BLaER1 treated with 17β-estradiol and CSF1 and Interleukin-3, amounts not matched to agents 10 nM and 100 nM (cell line): ENCODE data around the gene TP53I13.
"Not testable (repeated sequence)": the region's sequence is repeated elsewhere in the genome, so short reads cannot be mapped to it uniquely, and the experiment has no call there.

Experiments
- H3K27ac ChIP-seq, 11 experiments: shearing (Covaris generic); formaldehyde crosslinking; 2 replicates each; pipeline ENCODE4 v1.8.1; 2022
- H3K27me3 ChIP-seq, 11 experiments: shearing (Covaris generic); formaldehyde crosslinking; 2 replicates each; pipeline ENCODE4 v1.8.1; 2022
- H3K36me3 ChIP-seq, 11 experiments: shearing (Covaris generic); formaldehyde crosslinking; 2 replicates each; pipeline ENCODE4 v1.8.1; 2022
- H3K4me1 ChIP-seq, 10 experiments: shearing (Covaris generic); formaldehyde crosslinking; 2 replicates each; pipeline ENCODE4 v1.8.1; 2022
- H3K4me2 ChIP-seq, 11 experiments: shearing (Covaris generic); formaldehyde crosslinking; 2 replicates each; pipeline ENCODE4 v1.8.1; 2022
- H3K4me3 ChIP-seq, 10 experiments: shearing (Covaris generic); formaldehyde crosslinking; 2 replicates each; pipeline ENCODE4 v1.8.1; 2022
- H3K9ac ChIP-seq, 11 experiments: shearing (Covaris generic); formaldehyde crosslinking; 2 replicates each; pipeline ENCODE4 v1.8.1; 2022
- H3K9me3 ChIP-seq, 11 experiments: shearing (Covaris generic); formaldehyde crosslinking; replicated peaks in 1 of 11; 2 replicates each; pipeline ENCODE4 v1.8.1; 2022
- H4K20me1 ChIP-seq, 11 experiments: shearing (Covaris generic); formaldehyde crosslinking; 2 replicates each; pipeline ENCODE4 v1.8.1; 2022
- Cebpa-rat ChIP-seq, 11 experiments: shearing (Covaris generic); IDR thresholded peaks; 2 replicates each; pipeline ENCODE4 v1.8.1; 2022

Gene TP53I13

DNA sequence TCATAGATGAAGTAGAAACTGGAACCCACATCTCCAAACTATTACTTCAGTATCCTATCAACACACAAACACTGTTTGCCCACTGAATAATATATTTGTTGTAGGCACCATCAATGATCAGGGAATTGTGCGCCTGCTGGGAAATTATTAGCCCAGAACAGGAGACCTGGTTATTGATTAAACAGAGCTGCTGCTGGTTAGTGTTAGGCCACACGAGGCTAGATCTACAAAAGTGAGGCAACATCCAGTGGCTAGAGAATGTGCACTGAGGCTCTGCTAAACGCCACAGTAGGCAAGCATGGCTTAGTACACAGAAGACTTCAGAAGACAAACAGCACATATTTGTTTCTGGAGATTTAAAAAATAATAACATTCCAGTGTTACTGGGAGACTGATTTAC lies 12.7 kb upstream of the TP53I13 start:
- Histone ChIP-seq H3K4me3 (no peak overlapping the region), H3K9me3 (peaks cover 0 to 10% (median 0%) of the 10 kb centered on the region in 11 experiments; a peak in 3 of 22 replicates), H3K4me2 (no peak overlapping the region), H3K27ac (no peak overlapping the region), H3K27me3 (no peaks in the 10 kb centered on the region), H3K9ac (no peak overlapping the region), H3K4me1 (peaks cover 19 to 42% (median 38%) of the 10 kb centered on the region in 10 experiments), H4K20me1 (no peaks in the 10 kb centered on the region), H3K36me3 (peaks cover 0 to 21% (median 11%) of the 10 kb centered on the region in 11 experiments; a peak in 16 of 22 replicates)
- no peak for TF ChIP-seq Cebpa-rat (IDR thresholded peaks at IDR 0.05)

DNA sequence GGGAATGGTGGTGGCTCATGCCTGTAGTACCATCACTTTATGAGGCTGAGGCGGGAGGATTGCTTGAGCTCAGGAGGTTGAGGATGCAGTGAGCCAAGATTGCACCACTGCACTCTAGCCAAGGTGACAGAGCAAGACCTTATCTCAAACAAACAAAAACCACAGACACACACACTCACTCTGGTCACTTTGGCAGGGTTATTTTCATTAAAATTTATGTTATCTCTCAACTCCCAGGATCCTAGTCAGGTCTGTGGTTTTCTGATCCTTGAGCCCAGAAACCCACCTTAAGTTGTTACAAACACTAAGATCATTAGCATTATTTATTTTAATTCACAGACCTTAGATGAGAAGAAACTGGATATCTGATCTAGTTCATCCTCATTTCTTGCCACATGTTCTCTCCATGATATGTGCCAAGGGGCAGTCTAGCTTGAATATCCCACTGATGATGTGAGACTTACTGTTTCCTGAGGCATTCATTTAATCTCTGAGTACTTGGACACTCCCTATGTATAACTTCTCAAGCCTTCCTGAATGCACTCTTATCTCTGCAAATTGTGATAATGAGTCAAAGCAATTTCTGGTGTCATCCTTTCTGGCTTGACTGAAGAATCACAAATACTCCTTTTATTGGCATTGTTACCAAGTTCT lies 11.3 kb upstream of the TP53I13 start:
- H3K4me1 ChIP-seq: peaks cover 32 to 56% (median 52%) of the 10 kb centered on the region in 10 experiments
- peaks cover 0 to 8% (median 0%) of the 10 kb centered on the region in 11 experiments; a peak in 2 of 22 replicates for H4K20me1 ChIP-seq
- no peaks in the 10 kb centered on the region for H3K9me3 ChIP-seq
- H3K9ac ChIP-seq: no peak overlapping the region
- TF ChIP-seq Cebpa-rat (IDR thresholded peaks at IDR 0.05): no peak
- H3K36me3 ChIP-seq: peaks cover 0 to 10% (median 0%) of the 10 kb centered on the region in 11 experiments; a peak in 6 of 22 replicates
- no peaks in the 10 kb centered on the region for H3K27me3 ChIP-seq
- H3K4me2 ChIP-seq: peak overlapping the region in 6 of 11 experiments; percentile 94 to 100 (median 96); a peak in 8 of 22 replicates
- H3K4me3 ChIP-seq: no peak overlapping the region
- peak overlapping the region in 1 of 11 experiments; percentile 89; a peak in 1 of 22 replicates for H3K27ac ChIP-seq

DNA sequence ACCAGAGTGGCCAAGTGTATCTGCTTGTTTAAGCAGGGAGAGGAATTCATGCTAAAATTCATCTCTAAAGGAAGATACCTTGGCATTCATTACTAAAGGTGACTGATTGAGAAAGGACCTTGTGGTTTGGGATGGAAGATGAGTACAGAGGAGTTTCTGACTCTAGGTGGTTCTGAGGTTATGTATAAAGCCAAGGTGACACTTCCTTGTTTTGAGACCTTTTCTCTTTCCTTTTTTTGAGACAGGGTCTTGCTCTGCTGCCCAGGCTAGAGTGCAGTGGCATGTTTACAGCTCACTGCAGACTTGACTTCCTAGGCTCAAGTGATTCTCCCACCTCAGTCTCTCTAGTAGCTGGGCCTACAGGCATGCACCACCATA lies 10.8 kb upstream of the TP53I13 start:
- no peaks in the 10 kb centered on the region for H3K9me3 ChIP-seq
- peaks cover 0 to 14% (median 0%) of the 10 kb centered on the region in 11 experiments; a peak in 2 of 22 replicates for H4K20me1 ChIP-seq
- peaks cover 0 to 15% (median 0%) of the 10 kb centered on the region in 11 experiments; a peak in 6 of 22 replicates for H3K36me3 ChIP-seq
- H3K4me3 ChIP-seq: no peak overlapping the region
- no peaks in the 10 kb centered on the region for H3K27me3 ChIP-seq
- peak overlapping the region in 3 of 11 experiments; percentile 16 to 89 (median 37); a peak in 4 of 22 replicates for H3K27ac ChIP-seq
- TF ChIP-seq Cebpa-rat (IDR thresholded peaks at IDR 0.05): no peak
- H3K4me1 ChIP-seq: peaks cover 38 to 61% (median 57%) of the 10 kb centered on the region in 10 experiments
- H3K9ac ChIP-seq: no peak overlapping the region
- peak overlapping the region in 7 of 11 experiments; percentile 34 to 100 (median 96); a peak in 13 of 22 replicates for H3K4me2 ChIP-seq

DNA sequence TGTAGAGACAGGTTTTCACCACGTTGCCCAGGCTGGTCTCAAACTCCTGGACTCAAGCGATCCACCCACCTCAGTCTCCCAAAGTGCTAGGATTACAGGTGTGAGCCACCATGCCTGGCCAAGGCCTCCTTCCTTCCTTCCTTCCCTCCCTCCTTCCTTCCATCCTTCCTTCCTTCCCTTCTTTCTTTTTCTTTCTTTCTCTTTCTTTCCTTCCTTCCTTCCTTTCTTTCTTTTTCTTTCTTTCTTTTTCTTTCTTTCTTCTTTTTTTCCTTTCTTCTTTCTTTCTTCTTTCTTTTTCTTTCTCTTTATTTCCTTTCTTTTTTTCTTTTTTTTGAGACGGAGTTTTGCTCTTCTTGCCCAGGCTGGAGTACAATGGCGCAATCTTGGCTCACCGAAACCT lies 10.4 kb upstream of the TP53I13 start:
- H3K9me3 ChIP-seq, H3K27me3 ChIP-seq, H3K4me3 ChIP-seq, H3K9ac ChIP-seq: not testable (repeated sequence)
- H3K36me3 ChIP-seq: peaks cover 0 to 20% (median 0%) of the 10 kb centered on the region in 11 experiments; a peak in 6 of 22 replicates
- peaks cover 0 to 16% (median 0%) of the 10 kb centered on the region in 11 experiments; a peak in 2 of 22 replicates for H4K20me1 ChIP-seq
- peak overlapping the region in 7 of 11 experiments; percentile 34 to 100 (median 96); a peak in 13 of 22 replicates for H3K4me2 ChIP-seq
- H3K27ac ChIP-seq: peak overlapping the region in 4 of 11 experiments; percentile 16 to 89 (median 82); a peak in 4 of 22 replicates
- H3K4me1 ChIP-seq: peaks cover 42 to 65% (median 61%) of the 10 kb centered on the region in 10 experiments

DNA sequence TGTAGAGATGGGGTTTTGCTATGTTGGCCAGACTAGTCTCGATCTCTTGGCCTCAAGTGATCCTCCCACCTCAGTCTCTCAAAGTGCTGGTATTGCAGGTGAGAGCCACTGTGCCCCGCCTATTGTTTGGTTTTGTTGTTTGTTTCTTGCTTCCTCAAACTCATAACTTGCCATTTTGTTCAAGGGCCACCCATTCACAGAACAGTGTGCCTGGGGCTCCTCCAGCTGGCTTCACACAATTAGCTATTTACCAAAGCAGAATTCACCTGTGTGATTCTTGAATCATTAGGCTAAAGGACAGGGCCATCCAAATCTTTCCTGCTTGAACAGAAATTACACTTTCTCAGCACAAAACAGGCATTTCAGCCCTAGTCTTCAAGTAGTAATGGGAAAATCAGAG lies 8.9 kb upstream of the TP53I13 start:
- Histone ChIP-seq H3K4me2 (peak overlapping the region; percentile 94 to 100 (median 96)), H3K4me1 (peaks cover 57 to 80% (median 76%) of the 10 kb centered on the region in 10 experiments), H3K9me3 (no peaks in the 10 kb centered on the region), H3K27me3 (no peaks in the 10 kb centered on the region), H3K36me3 (peaks cover 0 to 22% (median 0%) of the 10 kb centered on the region in 11 experiments; a peak in 6 of 22 replicates), H3K4me3 (peak overlapping the region in 8 of 10 experiments; percentile 14 to 48 (median 38); a peak in 9 of 20 replicates), H3K9ac (peak overlapping the region; percentile 67 to 76 (median 71); a peak in 19 of 22 replicates), H3K27ac (peak overlapping the region; percentile 71 to 89 (median 82); a peak in 21 of 22 replicates), H4K20me1 (peaks cover 0 to 25% (median 5%) of the 10 kb centered on the region in 11 experiments; a peak in 7 of 22 replicates)
- TF ChIP-seq Cebpa-rat (IDR thresholded peaks at IDR 0.05): no peak

DNA sequence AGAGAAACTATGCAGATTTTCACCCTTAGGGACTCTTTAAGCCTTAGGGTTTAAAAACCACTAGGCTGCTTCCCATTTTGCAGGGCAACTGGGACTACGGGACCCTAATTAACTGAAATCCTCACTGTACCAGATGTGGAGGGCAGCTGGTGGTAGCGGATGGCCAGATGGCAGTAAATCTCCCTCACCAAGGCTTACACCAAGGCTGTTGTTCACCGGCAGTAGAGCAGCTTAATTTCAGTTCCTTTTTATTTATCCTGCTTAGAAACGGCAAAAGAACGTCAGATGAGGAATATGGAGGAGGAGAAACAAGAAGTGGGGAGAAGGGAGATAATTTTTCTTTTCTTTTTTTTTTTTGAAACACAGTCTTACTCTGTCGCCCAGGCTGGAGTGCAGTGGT lies 8.2 kb upstream of the TP53I13 start:
- no peak for TF ChIP-seq Cebpa-rat (IDR thresholded peaks at IDR 0.05)
- Histone ChIP-seq H3K9ac (peak overlapping the region; percentile 67 to 76 (median 71)), H3K4me1 (peaks cover 64 to 87% (median 83%) of the 10 kb centered on the region in 10 experiments), H3K9me3 (no peaks in the 10 kb centered on the region), H3K4me2 (peak overlapping the region; percentile 94 to 100 (median 96)), H3K27ac (peak overlapping the region; percentile 71 to 89 (median 82); a peak in 21 of 22 replicates), H3K36me3 (peaks cover 0 to 22% (median 0%) of the 10 kb centered on the region in 11 experiments; a peak in 6 of 22 replicates), H3K27me3 (no peaks in the 10 kb centered on the region), H3K4me3 (peak overlapping the region; percentile 15 to 55 (median 43); a peak in 17 of 20 replicates), H4K20me1 (peaks cover 0 to 32% (median 11%) of the 10 kb centered on the region in 11 experiments; a peak in 8 of 22 replicates)

DNA sequence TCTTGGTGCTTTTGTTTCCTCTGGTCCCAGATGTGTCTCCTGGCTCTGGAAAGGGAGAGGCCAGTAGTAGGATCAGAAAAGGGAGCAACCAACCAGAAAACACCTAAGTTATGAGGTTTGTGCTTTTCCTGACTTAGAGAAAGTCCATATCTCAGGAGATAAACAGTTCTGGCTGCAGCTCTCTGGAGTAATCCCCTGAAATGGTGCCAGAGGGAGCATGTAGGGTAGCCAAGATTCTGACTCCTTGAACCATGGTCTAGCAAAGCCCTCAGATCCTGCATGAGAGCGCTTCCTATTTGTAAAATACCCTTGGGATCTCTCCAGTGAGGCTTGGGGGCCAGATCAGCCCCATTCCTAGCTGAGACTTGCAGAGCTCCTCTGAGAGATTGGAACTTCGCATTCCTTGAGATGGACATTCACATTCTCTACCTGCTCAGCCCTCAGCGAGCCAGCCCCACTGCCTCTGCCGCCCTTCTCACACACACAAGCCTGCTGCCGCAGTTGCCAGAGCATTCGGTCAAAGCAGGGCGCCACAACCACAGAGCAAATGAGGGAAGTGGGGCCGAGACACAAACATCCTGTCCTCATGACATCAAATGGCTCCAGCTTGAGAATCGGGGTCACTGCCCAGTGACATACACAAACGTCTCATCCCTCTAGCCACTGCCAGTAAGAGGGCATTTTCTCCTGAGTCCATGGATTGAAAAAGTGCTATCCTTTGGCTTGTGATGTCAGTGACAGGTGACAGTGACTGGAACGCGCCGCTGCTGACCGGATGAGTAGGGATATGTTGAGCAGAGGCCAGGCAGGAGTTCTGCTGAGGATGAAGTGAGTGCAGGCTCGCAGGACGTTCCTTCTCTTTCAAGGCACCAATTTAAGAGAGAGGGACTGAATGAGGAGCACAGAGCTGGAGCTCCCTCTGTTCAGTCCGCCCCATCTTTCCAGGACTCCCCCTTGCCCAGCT lies 6.7 kb upstream of the TP53I13 start:
- peak overlapping the region; percentile 94 to 100 (median 96) for H3K4me2 ChIP-seq
- no peak for TF ChIP-seq Cebpa-rat (IDR thresholded peaks at IDR 0.05)
- peak overlapping the region; percentile 67 to 76 (median 71) for H3K9ac ChIP-seq
- peaks cover 0 to 37% (median 15%) of the 10 kb centered on the region in 11 experiments; a peak in 8 of 22 replicates for H4K20me1 ChIP-seq
- H3K9me3 ChIP-seq: no peaks in the 10 kb centered on the region
- peaks cover 0 to 22% (median 0%) of the 10 kb centered on the region in 11 experiments; a peak in 6 of 22 replicates for H3K36me3 ChIP-seq
- peak overlapping the region; percentile 71 to 89 (median 82) for H3K27ac ChIP-seq
- peaks cover 69 to 95% (median 88%) of the 10 kb centered on the region in 10 experiments for H3K4me1 ChIP-seq
- H3K4me3 ChIP-seq: peak overlapping the region; percentile 22 to 55 (median 42); a peak in 18 of 20 replicates
- H3K27me3 ChIP-seq: no peaks in the 10 kb centered on the region

DNA sequence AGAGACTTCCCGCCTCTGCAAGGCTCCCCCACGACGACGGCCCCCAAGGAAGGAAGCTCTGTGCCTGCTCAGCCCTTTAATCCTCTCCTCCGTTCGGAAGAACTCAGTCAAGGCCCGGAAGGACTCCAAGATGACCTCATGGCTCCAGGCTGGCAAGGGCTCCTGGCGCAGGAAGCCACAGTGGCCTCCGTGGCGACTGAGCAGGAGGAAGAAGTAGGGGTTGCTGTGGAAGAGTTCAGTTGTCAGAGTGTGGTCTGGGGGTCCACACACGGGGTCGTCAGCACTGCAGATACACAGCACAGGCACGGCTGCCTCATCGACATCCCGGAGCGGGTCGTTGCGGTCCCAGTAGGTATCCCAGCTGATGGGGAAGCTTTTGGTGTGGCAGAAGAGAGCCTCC lies 5.9 kb upstream of the TP53I13 start:
- Histone ChIP-seq H4K20me1 (peaks cover 0 to 37% (median 15%) of the 10 kb centered on the region in 11 experiments; a peak in 8 of 22 replicates), H3K4me1 (peaks cover 69 to 88% (median 81%) of the 10 kb centered on the region in 10 experiments), H3K9ac (peak overlapping the region; percentile 54 to 76 (median 71)), H3K36me3 (peaks cover 0 to 22% (median 0%) of the 10 kb centered on the region in 11 experiments; a peak in 6 of 22 replicates), H3K27me3 (no peaks in the 10 kb centered on the region), H3K4me3 (peak overlapping the region in 8 of 10 experiments; percentile 35 to 55 (median 43); a peak in 15 of 20 replicates), H3K9me3 (no peaks in the 10 kb centered on the region), H3K4me2 (peak overlapping the region; percentile 94 to 100 (median 96)), H3K27ac (peak overlapping the region; percentile 71 to 89 (median 82))
- TF ChIP-seq Cebpa-rat (IDR thresholded peaks at IDR 0.05): no peak
